Measurements from ENCODE around the gene SIRPG.

SIRPG gene

GRCh38 chr20:1587781-1588532 is 69.6 kb downstream of the SIRPG start:
- no peaks in the 10 kb centered on the region for H3K9me3 ChIP-seq (ENCODE audit: control insufficient read depth, low read length)
- no peak overlapping the region for H3K9ac ChIP-seq (ENCODE audit: low read length)
- DNase-seq (ENCODE audit: low read depth): no peak
- H3K4me3 ChIP-seq (ENCODE audit: low read length): no peak overlapping the region
- no peaks in the 10 kb centered on the region for H3K36me3 ChIP-seq (ENCODE audit: control insufficient read depth, insufficient read depth, low read length, severe bottlenecking)
- H3K27me3 ChIP-seq (replicated peaks; ENCODE audit: control insufficient read depth, insufficient read depth, low read length): no peaks in the 10 kb centered on the region
- peaks cover 8% of the 10 kb centered on the region for H3K4me1 ChIP-seq (ENCODE audit: control insufficient read depth, insufficient read depth, low read length)

GRCh38 chr20:1579488-1579887 is 78.1 kb downstream of the SIRPG start:
- H3K4me1 ChIP-seq (ENCODE audit: control insufficient read depth, insufficient read depth, low read length): peaks cover 11% of the 10 kb centered on the region

More at GRCh38 chr20:1579488-1579887, 78.1 kb downstream of the SIRPG start:
- Histone ChIP-seq H3K4me3 (ENCODE audit: low read length) (no peak overlapping the region), H3K9ac (ENCODE audit: low read length) (no peak overlapping the region), H3K27me3 (replicated peaks; ENCODE audit: control insufficient read depth, insufficient read depth, low read length) (no peaks in the 10 kb centered on the region), H3K36me3 (ENCODE audit: control insufficient read depth, insufficient read depth, low read length, severe bottlenecking) (no peaks in the 10 kb centered on the region), H3K9me3 (ENCODE audit: control insufficient read depth, low read length) (no peaks in the 10 kb centered on the region)
- DNase-seq (ENCODE audit: low read depth): no peak

All from adipocyte (in vitro differentiated cells).